Breast epithelium (tissue), 3 donors: ENCODE results near the gene RNF112.

Experiments used
- POLR2A ChIP-seq: fragments of 450-650 bp; IDR thresholded peaks from one replicate; pipeline ENCODE4 v1.6.1; 2016; ENCODE audit warnings: antibody characterized with exemption, mild to moderate bottlenecking, moderate library complexity
- TF ChIP-seq, protein P1 (sequence below), 3 donors: fragments of 450-650 bp; IDR thresholded peaks; one replicate each; pipeline ENCODE4 v1.5.1; 2016 to 2017; ENCODE audit warnings: antibody characterized with exemption in 3 of 3, mild to moderate bottlenecking in 3 of 3, moderate library complexity in 3 of 3

GRCh38 chr17:19405114-19405513 lies 5.9 kb upstream of the RNF112 start:
- no peak for TF ChIP-seq POLR2A
- TF ChIP-seq, protein P1, sequence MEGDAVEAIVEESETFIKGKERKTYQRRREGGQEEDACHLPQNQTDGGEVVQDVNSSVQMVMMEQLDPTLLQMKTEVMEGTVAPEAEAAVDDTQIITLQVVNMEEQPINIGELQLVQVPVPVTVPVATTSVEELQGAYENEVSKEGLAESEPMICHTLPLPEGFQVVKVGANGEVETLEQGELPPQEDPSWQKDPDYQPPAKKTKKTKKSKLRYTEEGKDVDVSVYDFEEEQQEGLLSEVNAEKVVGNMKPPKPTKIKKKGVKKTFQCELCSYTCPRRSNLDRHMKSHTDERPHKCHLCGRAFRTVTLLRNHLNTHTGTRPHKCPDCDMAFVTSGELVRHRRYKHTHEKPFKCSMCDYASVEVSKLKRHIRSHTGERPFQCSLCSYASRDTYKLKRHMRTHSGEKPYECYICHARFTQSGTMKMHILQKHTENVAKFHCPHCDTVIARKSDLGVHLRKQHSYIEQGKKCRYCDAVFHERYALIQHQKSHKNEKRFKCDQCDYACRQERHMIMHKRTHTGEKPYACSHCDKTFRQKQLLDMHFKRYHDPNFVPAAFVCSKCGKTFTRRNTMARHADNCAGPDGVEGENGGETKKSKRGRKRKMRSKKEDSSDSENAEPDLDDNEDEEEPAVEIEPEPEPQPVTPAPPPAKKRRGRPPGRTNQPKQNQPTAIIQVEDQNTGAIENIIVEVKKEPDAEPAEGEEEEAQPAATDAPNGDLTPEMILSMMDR (IDR thresholded peaks at IDR 0.05), result no peak
